GM23248 (cell line): ENCODE measurements around the gene MIAT.

Experiments
- EZH2 ChIP-seq: fragments of 200-600 bp; sonication (generic); IDR thresholded peaks from 2 replicates; pipeline ENCODE4 v1.6.1; 2018; ENCODE audit warnings: antibody characterized with exemption, mild to moderate bottlenecking; ENCODE audit not compliant: insufficient read depth, poor library complexity, severe bottlenecking
- EZH2phosphoT487 ChIP-seq: fragments of 200-600 bp; sonication (generic); IDR thresholded peaks from 2 replicates; pipeline ENCODE4 v1.6.1; 2018; ENCODE audit warnings: antibody characterized with exemption, moderate library complexity, mild to moderate bottlenecking, low read depth; ENCODE audit not compliant: insufficient read depth

DNA sequence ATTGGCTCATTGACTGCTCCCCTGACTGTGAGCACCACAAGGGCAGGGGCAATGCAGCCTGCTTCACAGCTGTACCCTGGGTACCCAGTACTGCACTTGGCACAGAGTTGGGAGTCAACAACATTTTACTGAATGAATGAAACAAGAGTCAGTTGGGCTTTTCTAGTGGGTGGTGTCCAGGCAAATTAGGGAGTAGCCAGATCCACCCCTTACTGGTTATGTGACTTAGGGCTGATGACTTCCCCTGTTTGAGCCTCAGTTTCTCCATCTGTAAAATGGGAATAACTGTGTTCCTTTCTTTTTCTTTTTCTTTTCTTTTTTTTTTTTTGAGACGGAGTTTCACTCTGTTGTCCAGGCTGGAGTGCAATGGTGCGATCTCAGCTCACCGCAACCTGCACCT is 23.1 kb downstream of the MIAT start:
- TF ChIP-seq EZH2phosphoT487 (no peak), EZH2 (no peak)
